Endothelial cell of umbilical vein (primary cell): ENCODE results near the gene PTN. TPM values are rescaled to one million over a fixed set of nuclear protein-coding genes. Genes with fewer than 3 reads are reported as not detected.

ENCODE experiments used
- polyA plus RNA-seq, 4 experiments: library from polyadenylated mRNA; depleted of rRNA in 3 of 4; stranded (reverse) in 3 of 4; unstranded in 1 of 4; fragments of >200 nt; gene quantifications; 2 replicates each; pipeline versions ENCODE4 v1.2.1 to v1.2.3, GENCODE V29; 2011 to 2012; ENCODE audit warnings: missing spikeins in 1 of 4
- small RNA-seq: library from RNA; depleted of rRNA; stranded (forward); fragments of <200 nt; gene quantifications from one replicate; pipeline ENCODE3, GENCODE V24; 2012; ENCODE audit warnings: low replicate concordance, low read depth; ENCODE audit not compliant: insufficient read depth, insufficient read length
- total RNA-seq: library from RNA; stranded (reverse); gene quantifications from 2 replicates; pipeline ENCODE4 v1.2.3, GENCODE V29; 2021

Gene PTN
- total and polyA plus RNA-seq, 2 donors (not counting 3 experiments of a cell fraction or from before 2014, with no cell fraction given), result 0.07 TPM; not detected in 1

Small RNAs within 50 kb of the gene (small RNA-seq; reads per million reads assigned to genes)
- gene RF00136, result not detected
